ENCODE results near the gene TYW1B. TPM values are rescaled to one million over a fixed set of nuclear protein-coding genes. Genes with fewer than 3 reads are reported as not detected.
"Not testable (repeated sequence)": the region's sequence is repeated elsewhere in the genome, so short reads cannot be mapped to it uniquely, and the experiment has no call there.

The TYW1B gene
- total and polyA plus RNA-seq, 12 donors, result 0.72 to 13.4 (median 2.5) TPM

- intact Hi-C loops (cut with DNase I); H3K4me3 ChIP-seq: not testable (repeated sequence)
Observed at GRCh38 chr7:72550454-72550853, 277.5 kb downstream of the TYW1B start.

GRCh38 chr7:72546586-72547237, 281.3 kb downstream of the TYW1B start:
- 42 to 65% (median 56%) methylated on average over 9 of the region's 9 CpGs for WGBS, 4 donors
- H3K4me3 ChIP-seq; intact Hi-C loops (cut with DNase I); DNase-seq; H3K9me3 ChIP-seq (replicated peaks in 1 of 3); H3K27me3 ChIP-seq; H3K27ac ChIP-seq; H3K4me1 ChIP-seq (replicated peaks in 1 of 2); H3K36me3 ChIP-seq (replicated peaks in 1 of 2): not testable (repeated sequence)

More at GRCh38 chr7:72550454-72550853, 277.5 kb downstream of the TYW1B start:
- not testable (repeated sequence) for H3K36me3 ChIP-seq (replicated peaks in 1 of 2); H3K4me1 ChIP-seq (replicated peaks in 1 of 2); H3K27me3 ChIP-seq; DNase-seq; H3K27ac ChIP-seq; H3K9me3 ChIP-seq (replicated peaks in 1 of 3)

DNA sequence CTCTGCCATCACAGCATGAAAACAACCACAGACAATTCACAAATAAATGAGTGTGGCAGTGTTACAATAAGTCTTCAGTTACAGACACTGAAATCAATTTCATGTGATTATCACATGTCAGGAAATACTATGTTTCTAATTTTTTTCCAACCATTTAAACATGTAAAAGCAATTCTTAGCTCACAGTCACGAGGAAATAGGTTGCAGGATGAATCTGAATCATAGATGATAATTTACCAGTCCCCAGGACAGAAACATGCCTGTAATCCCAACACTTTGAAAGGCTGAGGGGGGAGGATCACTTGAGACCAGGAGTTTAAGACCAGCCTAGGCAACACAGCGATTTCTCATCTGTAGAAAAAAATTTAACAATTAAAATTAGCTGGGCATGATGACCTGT, 283.5 kb downstream of the TYW1B start:
- H3K9me3 ChIP-seq (replicated peaks in 1 of 3); H3K36me3 ChIP-seq (replicated peaks in 1 of 2); H3K4me3 ChIP-seq; H3K27ac ChIP-seq; DNase-seq; H3K27me3 ChIP-seq; intact Hi-C loops (cut with DNase I); H3K4me1 ChIP-seq (replicated peaks in 1 of 2): not testable (repeated sequence)
- 81 to 89% (median 83%) methylated on average over 2 of the region's 2 CpGs for WGBS, 4 donors

DNA sequence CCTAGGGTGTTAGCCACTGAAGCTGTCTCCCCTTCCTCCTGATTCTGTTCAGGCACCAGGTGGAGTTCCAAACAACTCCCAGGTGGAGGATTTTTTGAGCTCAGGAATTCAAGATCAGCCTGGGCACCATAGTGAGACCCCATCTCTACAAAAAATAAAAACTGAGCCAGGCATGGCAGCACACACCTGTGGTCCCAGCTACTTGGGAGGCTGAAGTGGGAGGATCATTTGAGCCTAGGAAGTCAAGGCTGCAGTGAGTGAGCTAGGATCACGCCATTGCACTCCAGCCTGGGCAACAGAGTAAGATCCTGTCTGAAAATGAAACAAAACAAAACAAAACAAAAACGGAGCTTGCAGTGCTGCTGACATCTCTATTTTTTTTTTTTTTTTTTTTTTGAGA, 287.1 kb downstream of the TYW1B start:
- no peaks in the 10 kb centered on the region for H3K4me1 ChIP-seq (replicated peaks in 1 of 2)
- intact Hi-C loops (cut with DNase I), result no loop called here
- H3K4me3 ChIP-seq, result no peak overlapping the region
- H3K27ac ChIP-seq, result no peak overlapping the region
- H3K9me3 ChIP-seq (replicated peaks in 1 of 3), result no peaks in the 10 kb centered on the region
- 68 to 81% (median 77%) methylated on average over 2 of the region's 2 CpGs for WGBS, 4 donors
- TF ChIP-seq, protein P1, sequence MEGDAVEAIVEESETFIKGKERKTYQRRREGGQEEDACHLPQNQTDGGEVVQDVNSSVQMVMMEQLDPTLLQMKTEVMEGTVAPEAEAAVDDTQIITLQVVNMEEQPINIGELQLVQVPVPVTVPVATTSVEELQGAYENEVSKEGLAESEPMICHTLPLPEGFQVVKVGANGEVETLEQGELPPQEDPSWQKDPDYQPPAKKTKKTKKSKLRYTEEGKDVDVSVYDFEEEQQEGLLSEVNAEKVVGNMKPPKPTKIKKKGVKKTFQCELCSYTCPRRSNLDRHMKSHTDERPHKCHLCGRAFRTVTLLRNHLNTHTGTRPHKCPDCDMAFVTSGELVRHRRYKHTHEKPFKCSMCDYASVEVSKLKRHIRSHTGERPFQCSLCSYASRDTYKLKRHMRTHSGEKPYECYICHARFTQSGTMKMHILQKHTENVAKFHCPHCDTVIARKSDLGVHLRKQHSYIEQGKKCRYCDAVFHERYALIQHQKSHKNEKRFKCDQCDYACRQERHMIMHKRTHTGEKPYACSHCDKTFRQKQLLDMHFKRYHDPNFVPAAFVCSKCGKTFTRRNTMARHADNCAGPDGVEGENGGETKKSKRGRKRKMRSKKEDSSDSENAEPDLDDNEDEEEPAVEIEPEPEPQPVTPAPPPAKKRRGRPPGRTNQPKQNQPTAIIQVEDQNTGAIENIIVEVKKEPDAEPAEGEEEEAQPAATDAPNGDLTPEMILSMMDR (IDR thresholded peaks at IDR 0.05), result no peak
- no peak for TF ChIP-seq POLR2A (IDR thresholded peaks at IDR 0.05)
- H3K27me3 ChIP-seq, result no peaks in the 10 kb centered on the region
- no peaks in the 10 kb centered on the region for H3K36me3 ChIP-seq (replicated peaks in 1 of 2)
- no peak for DNase-seq

DNA sequence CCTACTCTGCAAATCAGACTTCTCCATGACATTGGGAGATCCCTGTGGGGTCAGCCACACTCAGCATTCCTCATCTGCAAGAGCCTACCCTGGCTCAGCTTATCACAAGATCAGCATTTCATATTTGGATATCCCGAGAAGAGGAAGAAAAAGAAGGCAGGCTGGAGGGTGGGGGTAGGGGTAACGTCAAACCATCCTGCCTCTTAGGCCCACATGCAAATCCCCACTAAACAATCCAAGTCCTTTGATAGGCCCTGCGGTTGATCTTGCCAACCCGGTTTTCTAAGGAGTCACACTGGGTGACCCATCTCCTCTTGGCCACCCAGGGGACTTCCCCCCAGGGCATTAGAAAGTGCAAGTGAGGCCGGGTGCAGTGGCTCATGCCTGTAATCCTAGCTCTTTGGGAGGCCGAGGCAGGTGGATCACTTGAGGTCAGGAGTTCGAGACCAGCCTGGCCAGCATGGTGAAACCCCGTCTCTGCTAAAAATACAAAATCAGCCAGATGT, 287.8 kb downstream of the TYW1B start:
- DNase-seq, result no peak
- TF ChIP-seq, protein P1 (IDR thresholded peaks at IDR 0.05), result no peak
- TF ChIP-seq POLR2A (IDR thresholded peaks at IDR 0.05), result no peak
- H3K4me1 ChIP-seq (replicated peaks in 1 of 2), result no peaks in the 10 kb centered on the region
- H3K4me3 ChIP-seq, result no peak overlapping the region
- no peaks in the 10 kb centered on the region for H3K9me3 ChIP-seq (replicated peaks in 1 of 3)
- intact Hi-C loops (cut with DNase I), result no loop called here
- H3K27ac ChIP-seq, result no peak overlapping the region
- no peaks in the 10 kb centered on the region for H3K27me3 ChIP-seq
- no peaks in the 10 kb centered on the region for H3K36me3 ChIP-seq (replicated peaks in 1 of 2)
- 89 to 98% (median 90%) methylated on average over 4 to 8 of the region's 8 CpGs for WGBS, 4 donors

- no peak for DNase-seq
- no peaks in the 10 kb centered on the region for H3K9me3 ChIP-seq (replicated peaks in 1 of 3)
- H3K4me3 ChIP-seq, result no peak overlapping the region
- intact Hi-C loops (cut with DNase I), result no loop called here
- no peaks in the 10 kb centered on the region for H3K27me3 ChIP-seq
- TF ChIP-seq POLR2A (IDR thresholded peaks at IDR 0.05), result no peak
- TF ChIP-seq, protein P1 (IDR thresholded peaks at IDR 0.05), result no peak
- WGBS, 4 donors, result 88 to 94% (median 89%) methylated on average over 6 to 7 of the region's 7 CpGs
- no peaks in the 10 kb centered on the region for H3K36me3 ChIP-seq (replicated peaks in 1 of 2)
- H3K27ac ChIP-seq, result no peak overlapping the region
- no peaks in the 10 kb centered on the region for H3K4me1 ChIP-seq (replicated peaks in 1 of 2)
Observed at GRCh38 chr7:72539702-72540101, 288.3 kb downstream of the TYW1B start.
